ENCODE measurements around the gene CACNA2D2. TPM values are rescaled to one million over a fixed set of nuclear protein-coding genes. Genes with fewer than 3 reads are reported as not detected.

CACNA2D2 gene
- total and polyA plus RNA-seq, 2 of the 4 experiments (the other 2 are of a cell fraction), result 0.15 TPM; not detected in 1

GRCh38 chr3:50457988-50458387 is 45.4 kb downstream of the CACNA2D2 start:
- Histone ChIP-seq H3K4me3 (ENCODE audit: insufficient read depth, low read depth, low read length) (no peak overlapping the region), H2AK5ac (ENCODE audit: low read depth, low read length) (no peak overlapping the region), H3K56ac (ENCODE audit: extremely low read depth, insufficient read depth, low read length) (no peak overlapping the region), H3K9me1 (ENCODE audit: insufficient read depth, low read length) (no peaks in the 10 kb centered on the region; the same call in 1 of the 2 replicates), H3K14ac (replicated peaks; ENCODE audit: low read depth, low read length) (no peak overlapping the region), H3K9ac (ENCODE audit: low read depth, low read length) (no peak overlapping the region), H4K8ac (ENCODE audit: low read depth in 2 of 2, low read length in 2 of 2) (no peak overlapping the region), H4K20me1 (ENCODE audit: insufficient read depth, low read length) (no peaks in the 10 kb centered on the region), H3K36me3 (ENCODE audit: control insufficient read depth, insufficient read depth, low read length) (no peaks in the 10 kb centered on the region), H3K27me3 (ENCODE audit: control insufficient read depth, insufficient read depth, low read length) (peaks cover 40% of the 10 kb centered on the region), H3K4ac (ENCODE audit: low read depth, low read length) (no peak overlapping the region), H2BK5ac (ENCODE audit: low read depth, low read length, poor library complexity, severe bottlenecking) (no peak overlapping the region), H3K4me1 (ENCODE audit: control insufficient read depth, insufficient read depth, low read length) (no peaks in the 10 kb centered on the region), H2AK9ac (replicated peaks; ENCODE audit: low read depth, low read length, poor library complexity) (no peak overlapping the region), H3K79me1 (ENCODE audit: low read depth in 1 of 2, low read length in 2 of 2) (no peaks in the 10 kb centered on the region), H4K5ac (ENCODE audit: low read depth, low read length) (no peak overlapping the region), H3K18ac (ENCODE audit: low read depth, low read length) (no peak overlapping the region), H3K27ac (ENCODE audit: insufficient read depth, low read length) (no peak overlapping the region), H2BK20ac (ENCODE audit: low read depth, low read length) (no peak overlapping the region), H4K91ac (ENCODE audit: insufficient read depth, low read depth, low read length) (no peak overlapping the region), H2BK15ac (ENCODE audit: low read depth, low read length) (no peak overlapping the region), H2BK120ac (ENCODE audit: low read depth, low read length) (no peak overlapping the region), H2AFZ (replicated peaks; ENCODE audit: low read length, poor library complexity) (no peak overlapping the region), H3K23ac (ENCODE audit: low read depth, low read length) (no peak overlapping the region), H3K9me3 (ENCODE audit: control insufficient read depth, insufficient read depth, low read length) (no peaks in the 10 kb centered on the region), H3K4me2 (ENCODE audit: low read depth, low read length) (no peak overlapping the region)
- TF ChIP-seq POLR2A (IDR thresholded peaks at IDR 0.05; ENCODE audit: low read depth, low read length) (no peak), RCOR1 (IDR thresholded peaks at IDR 0.05; ENCODE audit: insufficient replicate concordance, low read length) (no peak), FOS (IDR thresholded peaks at IDR 0.05; ENCODE audit: low read depth, low read length) (no peak), MAZ (IDR thresholded peaks at IDR 0.05; ENCODE audit: borderline replicate concordance, low read depth, low read length) (no peak), RFX5 (IDR thresholded peaks at IDR 0.05; ENCODE audit: low read depth, low read length) (no peak), NFE2L2 (IDR thresholded peaks at IDR 0.05; ENCODE audit: low read depth, low read length) (no peak), ELK1 (IDR thresholded peaks at IDR 0.05; ENCODE audit: borderline replicate concordance, low read depth, low read length) (no peak), SMC3 (IDR thresholded peaks at IDR 0.05; ENCODE audit: low read depth, low read length) (no peak), CEBPB (IDR thresholded peaks at IDR 0.05; ENCODE audit: low read depth, low read length) (no peak), USF2 (IDR thresholded peaks at IDR 0.05; ENCODE audit: low read depth, low read length) (no peak), RAD21 (IDR thresholded peaks at IDR 0.05; ENCODE audit: low read length) (no peak), CHD1 (IDR thresholded peaks at IDR 0.05; ENCODE audit: low read depth, low read length) (no peak), BHLHE40 (IDR thresholded peaks at IDR 0.05; ENCODE audit: low read depth, low read length) (no peak), CTCF (conservative IDR thresholded peaks at IDR 0.05; ENCODE audit: low read depth, low read length) (no peak)
- 68% methylated on average over 3 of the region's 7 CpGs; no CpG with 5 or more reads in 1 of the 2 experiments for WGBS, 2 experiments (ENCODE audit: extremely low coverage in 2 of 2, insufficient read length in 1 of 2)
- intact Hi-C loops (cut with micrococcal nuclease) (no loop called here), in situ Hi-C loops (cut with MboI; ENCODE audit: low sequenced_read_pairs) (no loop called here), dilution Hi-C loops (cut with HindIII; ENCODE audit: low sequenced_read_pairs, unreplicated experiment) (no loop called here)
- ChIA-PET POLR2A (ENCODE audit: unreplicated experiment) (no interaction called here), CTCF (no interaction called here)
- no peak for DNase-seq
- no TSS peak for BruUV-seq (replicated peaks)
- ATAC-seq (ENCODE audit: low read depth), result no peak
